Epidermal melanocyte (primary cell): Measurements from ENCODE around the gene CARD11.

Experiments used
- DNase-seq: peaks from one replicate; pipeline ENCODE4 v3.0.0; 2011; ENCODE audit warnings: low spot score; ENCODE audit not compliant: insufficient read length

The CARD11 gene

GRCh38 chr7:2908103-2908683 lies 135.5 kb downstream of the CARD11 start:
- no peak for DNase-seq

DNA sequence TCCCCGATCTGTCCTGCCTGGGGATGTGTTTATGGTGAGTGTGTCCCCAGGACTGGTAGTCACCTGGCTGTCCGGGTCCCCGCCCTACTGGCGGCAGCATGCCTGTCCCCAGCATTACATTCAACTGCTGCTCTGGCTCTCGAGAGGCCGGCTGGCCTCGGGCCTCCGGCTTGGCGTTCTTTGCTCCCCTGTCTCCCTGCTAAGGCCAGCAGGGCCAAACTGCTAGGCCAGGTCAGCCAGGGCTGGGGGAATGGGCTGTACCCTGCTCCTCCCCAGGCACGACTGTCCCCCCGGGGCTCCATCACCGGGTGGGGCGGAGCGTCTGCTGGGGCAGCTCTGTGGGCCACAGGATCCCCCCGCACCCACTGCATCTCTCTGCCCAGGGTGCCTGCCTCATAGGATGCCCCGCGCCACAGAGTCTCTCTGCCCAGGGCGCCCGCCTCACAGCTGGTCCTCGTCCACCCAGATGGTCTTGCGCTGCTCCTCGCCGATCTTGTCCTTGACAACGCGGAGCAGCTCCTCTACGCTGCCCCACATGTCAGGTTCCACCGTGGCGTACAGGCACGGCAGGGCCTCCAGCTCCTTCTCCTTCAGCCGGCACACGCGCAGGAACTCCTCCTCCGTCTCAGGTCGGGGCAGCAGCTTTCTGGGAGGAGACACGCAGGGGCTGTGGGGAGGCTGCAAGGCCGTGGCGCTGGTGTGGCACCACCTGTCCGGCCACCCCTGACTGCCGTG lies 137.3 kb downstream of the CARD11 start:
- no peak for DNase-seq

- DNase-seq: no peak
Measured at GRCh38 chr7:2905500-2905899, 138.2 kb downstream of the CARD11 start.

DNA sequence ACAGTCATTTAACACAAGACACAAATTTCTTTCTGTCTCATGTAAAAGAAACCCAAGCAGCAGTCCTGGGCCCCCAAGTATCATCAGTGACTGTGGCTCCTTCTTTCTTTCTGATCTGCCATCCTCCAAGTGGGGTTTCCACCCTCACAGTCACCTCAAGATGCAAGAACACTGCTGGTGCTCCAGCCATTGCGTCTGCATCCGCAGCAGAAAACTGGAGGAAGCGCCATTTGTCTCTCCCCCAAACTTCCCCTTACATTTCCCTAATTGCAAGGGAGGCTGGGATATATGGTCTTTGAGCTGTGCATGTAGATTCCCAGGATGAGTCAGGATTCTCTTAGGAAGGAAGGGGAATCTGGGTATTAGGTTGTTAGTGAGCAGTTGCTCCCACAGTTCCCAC lies 138.6 kb downstream of the CARD11 start:
- DNase-seq: no peak

GRCh38 chr7:2904202-2904601 lies 139.5 kb downstream of the CARD11 start:
- DNase-seq: no peak

- DNase-seq: no peak
Measured at GRCh38 chr7:2903682-2904162, 139.9 kb downstream of the CARD11 start.

DNA sequence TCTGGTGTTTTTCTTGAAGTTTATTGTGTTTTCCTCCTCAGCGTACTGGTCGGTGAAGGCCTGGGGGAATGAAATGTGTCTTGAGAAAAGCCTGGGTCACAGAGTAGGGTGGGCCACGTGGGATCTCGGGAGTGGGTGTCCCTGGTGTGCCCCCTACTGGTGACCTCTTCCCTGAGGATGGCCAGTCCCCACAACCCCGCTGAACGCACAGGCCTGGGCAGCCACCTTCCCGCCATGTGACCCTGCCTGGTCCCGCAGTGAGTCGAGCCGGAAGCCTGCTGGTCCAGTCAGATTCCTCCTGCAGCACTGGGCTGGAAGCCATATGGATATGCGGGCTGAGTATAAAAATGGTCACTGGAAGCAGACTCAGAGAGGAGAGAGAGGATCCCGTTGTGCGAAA lies 146.6 kb downstream of the CARD11 start:
- no peak for DNase-seq

GRCh38 chr7:2896131-2896530 lies 147.5 kb downstream of the CARD11 start:
- DNase-seq: no peak

DNA sequence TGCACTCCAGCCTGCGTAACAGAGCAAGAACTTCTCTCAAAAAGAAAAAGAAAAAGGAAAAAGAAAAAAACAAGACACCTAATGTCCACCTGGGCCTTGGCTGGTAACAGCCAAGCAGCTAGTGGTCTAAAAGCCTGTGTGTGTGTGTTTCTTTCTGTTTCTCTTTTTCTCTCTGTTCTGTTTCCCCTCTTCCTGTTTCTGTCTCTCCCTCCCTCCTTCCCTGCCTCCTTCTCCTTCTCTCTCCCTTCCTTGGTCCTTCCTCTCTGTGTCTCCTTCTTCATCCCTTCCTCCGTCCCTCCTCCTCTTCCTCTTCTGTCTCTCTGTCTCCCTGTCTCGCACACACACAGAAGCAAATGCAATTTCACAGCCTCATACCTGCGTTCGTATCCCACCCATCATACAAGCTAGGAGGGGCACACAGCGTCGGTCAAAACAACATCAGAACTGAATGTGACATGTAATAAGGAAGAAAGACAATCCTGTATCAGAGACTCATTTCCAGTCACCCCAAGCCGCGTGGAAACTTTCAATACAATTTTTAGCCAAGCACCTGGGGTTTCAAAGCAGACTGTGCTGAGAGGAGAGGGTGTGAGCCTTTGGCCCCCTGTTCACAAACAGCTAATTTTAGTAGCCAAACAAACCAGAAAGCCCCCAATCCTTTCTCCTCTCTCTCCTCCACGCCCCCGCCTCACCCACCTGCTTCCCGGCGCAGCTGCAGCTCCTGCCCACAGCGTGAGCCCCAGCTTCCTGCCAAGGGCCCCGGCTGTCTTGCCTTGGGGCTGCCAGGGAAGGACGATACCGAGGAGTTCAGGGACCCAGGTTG lies 149.3 kb downstream of the CARD11 start:
- DNase-seq: no peak

GRCh38 chr7:2893411-2893861 lies 150.2 kb downstream of the CARD11 start:
- no peak for DNase-seq

- DNase-seq: no peak
Measured at GRCh38 chr7:2892549-2892948, 151.1 kb downstream of the CARD11 start.

DNA sequence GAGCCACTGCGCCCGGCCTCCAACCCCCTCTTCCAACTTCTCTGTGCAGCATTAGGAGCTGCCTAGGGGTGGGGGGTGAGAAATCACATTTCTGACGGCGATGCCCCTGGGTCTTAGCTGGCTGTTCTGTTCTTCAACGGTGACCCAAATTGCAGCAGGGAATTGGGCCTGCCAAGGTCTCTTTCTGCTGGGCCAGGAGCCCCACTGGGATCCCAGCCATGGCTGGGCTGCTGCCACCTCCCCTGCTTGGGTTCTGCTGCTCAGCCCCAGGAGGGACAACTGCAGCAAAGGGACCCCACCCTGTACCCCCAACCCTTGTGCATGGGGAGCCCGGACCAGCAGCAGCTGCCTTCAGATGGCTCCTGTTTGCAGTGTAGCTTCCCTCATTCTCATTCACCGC lies 155.9 kb downstream of the CARD11 start:
- DNase-seq: no peak

DNA sequence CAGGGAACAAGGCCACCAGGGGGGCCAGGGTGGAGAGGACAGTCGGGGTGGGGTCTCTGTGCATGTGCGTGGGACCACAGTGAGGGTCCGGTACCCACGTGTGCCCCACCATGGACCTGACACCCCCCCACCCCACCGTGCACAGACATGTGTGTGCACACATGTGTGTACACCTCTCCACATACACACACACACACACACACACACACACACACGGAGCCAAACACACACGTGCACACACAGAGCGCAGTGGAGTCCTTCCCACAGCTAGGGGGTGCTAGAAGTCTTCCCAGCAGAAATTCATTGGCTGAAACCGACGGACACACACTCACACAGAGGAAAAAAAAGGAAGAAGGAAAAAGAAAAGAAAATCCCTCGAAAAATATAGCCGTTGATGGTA lies 156.8 kb downstream of the CARD11 start:
- peak; percentile 78 for DNase-seq

- DNase-seq: no peak
Measured at GRCh38 chr7:2886391-2886790, 157.3 kb downstream of the CARD11 start.

GRCh38 chr7:2884161-2884560 lies 159.5 kb downstream of the CARD11 start:
- DNase-seq: no peak

GRCh38 chr7:2883101-2883500 lies 160.6 kb downstream of the CARD11 start:
- no peak for DNase-seq

DNA sequence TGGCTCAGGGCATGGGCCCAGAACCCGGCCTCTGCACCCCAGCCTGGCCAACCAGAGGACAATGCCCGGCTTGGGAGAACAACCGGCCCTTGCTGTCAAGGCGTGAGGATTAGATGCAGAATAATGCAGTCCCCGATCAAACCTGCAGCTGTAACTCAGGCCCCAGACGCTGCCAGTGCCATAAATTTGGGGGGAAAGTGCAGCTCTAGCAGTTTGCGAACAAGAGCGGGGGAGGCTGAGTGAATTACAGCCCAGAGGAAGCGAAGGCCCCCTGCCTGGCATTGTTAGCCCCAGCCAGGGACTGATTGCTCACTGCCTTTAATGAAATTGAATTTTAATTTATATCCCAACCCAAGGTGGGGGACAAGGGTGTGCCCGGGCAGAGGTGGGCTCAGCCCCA lies 161.6 kb downstream of the CARD11 start:
- DNase-seq: no peak

- DNase-seq: no peak
Measured at GRCh38 chr7:2880874-2881533, 162.7 kb downstream of the CARD11 start.

GRCh38 chr7:2880051-2880450 lies 163.6 kb downstream of the CARD11 start:
- no peak for DNase-seq

DNA sequence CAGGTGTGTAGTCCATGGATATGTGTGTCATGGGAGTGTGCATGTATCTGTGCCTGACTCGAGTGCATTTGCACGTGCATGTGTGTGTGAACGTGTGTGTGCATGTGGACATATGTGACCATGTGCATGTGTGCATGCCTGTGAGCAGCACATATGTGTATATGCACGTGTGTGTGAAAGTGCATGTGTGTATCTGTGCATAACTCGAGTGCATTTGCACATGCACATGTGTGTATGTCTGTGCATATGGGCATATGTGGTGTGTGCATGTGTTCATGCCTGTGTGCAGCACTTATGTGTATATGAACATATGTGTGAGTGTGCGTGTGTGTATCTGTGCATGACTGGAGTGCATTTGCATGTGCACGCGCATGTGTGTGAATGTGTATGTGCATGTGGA lies 164.3 kb downstream of the CARD11 start:
- DNase-seq: no peak

DNA sequence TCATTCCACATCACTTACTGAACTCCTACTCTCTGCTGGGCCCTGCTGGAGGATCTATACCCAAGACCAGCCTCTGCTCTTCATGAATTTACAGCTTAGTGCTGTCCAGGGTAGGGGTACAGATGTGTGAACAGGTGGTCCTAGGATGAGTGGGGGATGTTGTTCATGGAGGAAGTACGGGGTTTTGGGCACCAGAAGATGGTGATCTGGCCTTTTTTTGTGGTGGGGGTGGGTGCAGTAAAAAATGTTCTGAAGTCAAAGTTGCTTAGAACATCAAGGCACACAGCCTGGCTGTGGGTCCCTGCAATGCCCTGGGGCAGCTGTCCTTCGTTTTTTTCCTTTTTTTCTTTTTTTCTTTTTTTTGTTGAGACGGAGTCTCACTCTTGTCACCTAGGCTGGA lies 165.4 kb downstream of the CARD11 start:
- DNase-seq: no peak
